ENCODE results near the gene DNAJC25. TPM values are rescaled to one million over a fixed set of nuclear protein-coding genes. Genes with fewer than 3 reads are reported as not detected.
A peak's percentile ranks its signal among the peaks of the same experiment; 100 is the strongest.

Gene DNAJC25
- polyA plus RNA-seq, 2 of the 4 experiments (the other 2 are of a cell fraction): 8.6 to 12.1 TPM

DNA sequence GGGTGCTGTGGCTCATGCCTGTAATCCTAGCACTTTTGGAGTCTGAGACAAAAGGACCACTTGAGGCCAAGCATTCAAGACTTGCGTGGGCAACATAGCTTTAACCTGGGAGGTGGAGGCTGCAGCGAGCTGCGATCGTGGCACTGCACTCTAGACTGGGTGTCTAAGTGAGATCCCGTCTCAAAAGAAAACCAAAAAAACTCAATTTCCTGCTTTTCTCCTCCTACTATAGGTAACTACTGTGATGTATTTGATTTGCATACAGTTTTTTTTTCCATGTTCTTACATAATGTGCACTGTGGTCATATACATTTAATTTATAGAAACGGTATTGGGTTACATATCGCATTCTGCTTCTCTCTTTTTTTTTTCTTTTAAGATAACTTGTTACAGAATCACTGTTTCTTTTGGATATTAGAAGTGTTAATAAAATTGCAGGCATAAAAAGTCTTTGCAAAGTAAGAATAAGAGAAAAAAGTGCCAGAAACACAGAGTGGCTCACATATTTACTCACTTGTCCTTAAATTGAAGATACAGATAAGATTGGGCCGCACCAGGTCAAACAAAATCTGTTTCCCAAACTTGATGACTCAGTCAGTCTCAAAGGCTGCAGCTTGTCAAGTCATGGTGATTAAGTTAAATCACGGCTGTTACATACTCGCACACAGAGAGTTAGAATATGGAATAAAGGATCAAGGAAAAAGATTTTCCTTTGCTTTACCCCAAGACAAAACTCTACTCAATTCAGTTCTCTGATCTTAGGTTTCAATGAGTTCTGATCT lies 29.7 kb upstream of the DNAJC25 start:
- CTCF ChIA-PET: interaction anchor here (8.9 kb wide), 1 partner anchor 23 kb away, joined by 112 read pairs; no protein-coding TSS in a partner anchor
- TF ChIP-seq EP300 (IDR thresholded peaks at IDR 0.05) (peak in 1 of 2 experiments; percentile 57; a peak in 2 of 5 replicates), RCOR1 (IDR thresholded peaks at IDR 0.05; ENCODE audit: low read depth, low read length) (no peak), CBX2 (IDR thresholded peaks at IDR 0.05; ENCODE audit: borderline replicate concordance, low read depth) (no peak), POLR2AphosphoS2 (conservative IDR thresholded peaks at IDR 0.05; ENCODE audit: low read length) (no peak), CHD2 (IDR thresholded peaks at IDR 0.05; ENCODE audit: low read length, partially characterized antibody) (no peak), SMC3 (IDR thresholded peaks at IDR 0.05) (no peak), GATA3 (IDR thresholded peaks at IDR 0.05; ENCODE audit: borderline replicate concordance) (peak; percentile 85), ESRRA (IDR thresholded peaks at IDR 0.05; ENCODE audit: borderline replicate concordance, low read length) (no peak), RNF2 (IDR thresholded peaks at IDR 0.05; ENCODE audit: borderline replicate concordance, low read depth) (no peak), FOSL2 (IDR thresholded peaks at IDR 0.05) (no peak), FOSL2 (CRISPR knock-in tag; IDR thresholded peaks at IDR 0.05) (peak; percentile 90), NPAS2 (CRISPR knock-in tag; IDR thresholded peaks at IDR 0.05; ENCODE audit: borderline replicate concordance) (no peak), EHMT2 (IDR thresholded peaks at IDR 0.05; ENCODE audit: low read depth) (no peak), HOXB5 (CRISPR knock-in tag; IDR thresholded peaks at IDR 0.05) (no peak), KDM1A (IDR thresholded peaks at IDR 0.05; ENCODE audit: low read depth) (no peak), HOXB13 (CRISPR knock-in tag; IDR thresholded peaks at IDR 0.05; ENCODE audit: low read depth) (no peak), FOSB (CRISPR knock-in tag; IDR thresholded peaks at IDR 0.05) (peak; percentile 55; the same call in 1 of the 2 replicates), JUNB (IDR thresholded peaks at IDR 0.05) (peak; percentile 48; the same call in 1 of the 2 replicates), MAFK (IDR thresholded peaks at IDR 0.05; ENCODE audit: partially characterized antibody) (peak; percentile 98), JUN (IDR thresholded peaks at IDR 0.05) (0 out of 5 replicates have a peak, but pooled peaks of 1 of the 2 experiments have one; percentile 45), MYC (IDR thresholded peaks at IDR 0.05; ENCODE audit: borderline replicate concordance, low read length) (no peak), SREBF2 (IDR thresholded peaks at IDR 0.05) (no peak), HEYL (CRISPR knock-in tag; IDR thresholded peaks at IDR 0.05) (0 out of 2 replicates have a peak, but pooled peaks have one; percentile 60), RARB (CRISPR knock-in tag; IDR thresholded peaks at IDR 0.05) (no peak), NFE2L2 (conservative IDR thresholded peaks at IDR 0.05; ENCODE audit: low read length) (peak; percentile 97), HDAC2 (IDR thresholded peaks at IDR 0.05) (no peak)
- TF ChIP-seq, protein P1, sequence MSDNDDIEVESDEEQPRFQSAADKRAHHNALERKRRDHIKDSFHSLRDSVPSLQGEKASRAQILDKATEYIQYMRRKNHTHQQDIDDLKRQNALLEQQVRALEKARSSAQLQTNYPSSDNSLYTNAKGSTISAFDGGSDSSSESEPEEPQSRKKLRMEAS (IDR thresholded peaks at IDR 0.05): 0 out of 2 replicates have a peak, but pooled peaks have one; percentile 1
- TF ChIP-seq, protein P2, sequence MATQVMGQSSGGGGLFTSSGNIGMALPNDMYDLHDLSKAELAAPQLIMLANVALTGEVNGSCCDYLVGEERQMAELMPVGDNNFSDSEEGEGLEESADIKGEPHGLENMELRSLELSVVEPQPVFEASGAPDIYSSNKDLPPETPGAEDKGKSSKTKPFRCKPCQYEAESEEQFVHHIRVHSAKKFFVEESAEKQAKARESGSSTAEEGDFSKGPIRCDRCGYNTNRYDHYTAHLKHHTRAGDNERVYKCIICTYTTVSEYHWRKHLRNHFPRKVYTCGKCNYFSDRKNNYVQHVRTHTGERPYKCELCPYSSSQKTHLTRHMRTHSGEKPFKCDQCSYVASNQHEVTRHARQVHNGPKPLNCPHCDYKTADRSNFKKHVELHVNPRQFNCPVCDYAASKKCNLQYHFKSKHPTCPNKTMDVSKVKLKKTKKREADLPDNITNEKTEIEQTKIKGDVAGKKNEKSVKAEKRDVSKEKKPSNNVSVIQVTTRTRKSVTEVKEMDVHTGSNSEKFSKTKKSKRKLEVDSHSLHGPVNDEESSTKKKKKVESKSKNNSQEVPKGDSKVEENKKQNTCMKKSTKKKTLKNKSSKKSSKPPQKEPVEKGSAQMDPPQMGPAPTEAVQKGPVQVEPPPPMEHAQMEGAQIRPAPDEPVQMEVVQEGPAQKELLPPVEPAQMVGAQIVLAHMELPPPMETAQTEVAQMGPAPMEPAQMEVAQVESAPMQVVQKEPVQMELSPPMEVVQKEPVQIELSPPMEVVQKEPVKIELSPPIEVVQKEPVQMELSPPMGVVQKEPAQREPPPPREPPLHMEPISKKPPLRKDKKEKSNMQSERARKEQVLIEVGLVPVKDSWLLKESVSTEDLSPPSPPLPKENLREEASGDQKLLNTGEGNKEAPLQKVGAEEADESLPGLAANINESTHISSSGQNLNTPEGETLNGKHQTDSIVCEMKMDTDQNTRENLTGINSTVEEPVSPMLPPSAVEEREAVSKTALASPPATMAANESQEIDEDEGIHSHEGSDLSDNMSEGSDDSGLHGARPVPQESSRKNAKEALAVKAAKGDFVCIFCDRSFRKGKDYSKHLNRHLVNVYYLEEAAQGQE (IDR thresholded peaks at IDR 0.05): no peak
- TF ChIP-seq, protein P3, sequence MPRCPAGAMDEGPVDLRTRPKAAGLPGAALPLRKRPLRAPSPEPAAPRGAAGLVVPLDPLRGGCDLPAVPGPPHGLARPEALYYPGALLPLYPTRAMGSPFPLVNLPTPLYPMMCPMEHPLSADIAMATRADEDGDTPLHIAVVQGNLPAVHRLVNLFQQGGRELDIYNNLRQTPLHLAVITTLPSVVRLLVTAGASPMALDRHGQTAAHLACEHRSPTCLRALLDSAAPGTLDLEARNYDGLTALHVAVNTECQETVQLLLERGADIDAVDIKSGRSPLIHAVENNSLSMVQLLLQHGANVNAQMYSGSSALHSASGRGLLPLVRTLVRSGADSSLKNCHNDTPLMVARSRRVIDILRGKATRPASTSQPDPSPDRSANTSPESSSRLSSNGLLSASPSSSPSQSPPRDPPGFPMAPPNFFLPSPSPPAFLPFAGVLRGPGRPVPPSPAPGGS (IDR thresholded peaks at IDR 0.05): no peak
- TF ChIP-seq, protein P4, sequence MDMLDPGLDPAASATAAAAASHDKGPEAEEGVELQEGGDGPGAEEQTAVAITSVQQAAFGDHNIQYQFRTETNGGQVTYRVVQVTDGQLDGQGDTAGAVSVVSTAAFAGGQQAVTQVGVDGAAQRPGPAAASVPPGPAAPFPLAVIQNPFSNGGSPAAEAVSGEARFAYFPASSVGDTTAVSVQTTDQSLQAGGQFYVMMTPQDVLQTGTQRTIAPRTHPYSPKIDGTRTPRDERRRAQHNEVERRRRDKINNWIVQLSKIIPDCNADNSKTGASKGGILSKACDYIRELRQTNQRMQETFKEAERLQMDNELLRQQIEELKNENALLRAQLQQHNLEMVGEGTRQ (IDR thresholded peaks at IDR 0.05): no peak
- TF ChIP-seq, protein P5, sequence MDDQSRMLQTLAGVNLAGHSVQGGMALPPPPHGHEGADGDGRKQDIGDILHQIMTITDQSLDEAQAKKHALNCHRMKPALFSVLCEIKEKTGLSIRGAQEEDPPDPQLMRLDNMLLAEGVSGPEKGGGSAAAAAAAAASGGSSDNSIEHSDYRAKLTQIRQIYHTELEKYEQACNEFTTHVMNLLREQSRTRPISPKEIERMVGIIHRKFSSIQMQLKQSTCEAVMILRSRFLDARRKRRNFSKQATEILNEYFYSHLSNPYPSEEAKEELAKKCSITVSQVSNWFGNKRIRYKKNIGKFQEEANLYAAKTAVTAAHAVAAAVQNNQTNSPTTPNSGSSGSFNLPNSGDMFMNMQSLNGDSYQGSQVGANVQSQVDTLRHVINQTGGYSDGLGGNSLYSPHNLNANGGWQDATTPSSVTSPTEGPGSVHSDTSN (IDR thresholded peaks at IDR 0.05): no peak
- TF ChIP-seq, protein P6, sequence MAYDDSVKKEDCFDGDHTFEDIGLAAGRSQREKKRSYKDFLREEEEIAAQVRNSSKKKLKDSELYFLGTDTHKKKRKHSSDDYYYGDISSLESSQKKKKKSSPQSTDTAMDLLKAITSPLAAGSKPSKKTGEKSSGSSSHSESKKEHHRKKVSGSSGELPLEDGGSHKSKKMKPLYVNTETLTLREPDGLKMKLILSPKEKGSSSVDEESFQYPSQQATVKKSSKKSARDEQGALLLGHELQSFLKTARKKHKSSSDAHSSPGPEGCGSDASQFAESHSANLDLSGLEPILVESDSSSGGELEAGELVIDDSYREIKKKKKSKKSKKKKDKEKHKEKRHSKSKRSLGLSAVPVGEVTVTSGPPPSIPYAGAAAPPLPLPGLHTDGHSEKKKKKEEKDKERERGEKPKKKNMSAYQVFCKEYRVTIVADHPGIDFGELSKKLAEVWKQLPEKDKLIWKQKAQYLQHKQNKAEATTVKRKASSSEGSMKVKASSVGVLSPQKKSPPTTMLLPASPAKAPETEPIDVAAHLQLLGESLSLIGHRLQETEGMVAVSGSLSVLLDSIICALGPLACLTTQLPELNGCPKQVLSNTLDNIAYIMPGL (CRISPR knock-in tag; IDR thresholded peaks at IDR 0.05; ENCODE audit: borderline replicate concordance): no peak

More for the DNA sequence above, 29.7 kb upstream of the DNAJC25 start:
- DNase-seq (ENCODE audit: low read depth in 1 of 2, low spot score in 1 of 2) (peak; percentile 75 to 94), FAIRE-seq (no peak), ATAC-seq (peak; percentile 27 to 53; a peak in 4 of 6 replicates)
- POLR2A ChIA-PET: interaction anchor here (3.6 to 4.6 kb wide), 2 partner anchors 20 to 30 kb away, joined by 21 to 37 read pairs; partner anchors contain the start of gene DNAJC25
- Histone ChIP-seq H3K27ac (peak overlapping the region; percentile 92 to 94), H3K4me1 (peaks cover 67% of the 10 kb centered on the region), H3K9me3 (0 out of 3 replicates have a peak, but pooled peaks cover 4% of the 10 kb centered on the region), H3K4me2 (peak overlapping the region; percentile 74), H3K4me3 (0 out of 3 replicates have a peak overlapping the region, but pooled peaks have one; percentile 1)
- WGBS (ENCODE audit: missing lambda C conversion rate): 25% methylated on average over 10 of the region's 10 CpGs
